NCI-H2107 (cell line): Measurements from ENCODE around the gene FCGBP.
"Not testable (repeated sequence)": the region's sequence is repeated elsewhere in the genome, so short reads cannot be mapped to it uniquely, and the experiment has no call there.

Source experiments
- DNase-seq: peaks from one replicate; lab custom pipeline; 2025; lab: John Stamatoyannopoulos, UW

Gene FCGBP

DNA sequence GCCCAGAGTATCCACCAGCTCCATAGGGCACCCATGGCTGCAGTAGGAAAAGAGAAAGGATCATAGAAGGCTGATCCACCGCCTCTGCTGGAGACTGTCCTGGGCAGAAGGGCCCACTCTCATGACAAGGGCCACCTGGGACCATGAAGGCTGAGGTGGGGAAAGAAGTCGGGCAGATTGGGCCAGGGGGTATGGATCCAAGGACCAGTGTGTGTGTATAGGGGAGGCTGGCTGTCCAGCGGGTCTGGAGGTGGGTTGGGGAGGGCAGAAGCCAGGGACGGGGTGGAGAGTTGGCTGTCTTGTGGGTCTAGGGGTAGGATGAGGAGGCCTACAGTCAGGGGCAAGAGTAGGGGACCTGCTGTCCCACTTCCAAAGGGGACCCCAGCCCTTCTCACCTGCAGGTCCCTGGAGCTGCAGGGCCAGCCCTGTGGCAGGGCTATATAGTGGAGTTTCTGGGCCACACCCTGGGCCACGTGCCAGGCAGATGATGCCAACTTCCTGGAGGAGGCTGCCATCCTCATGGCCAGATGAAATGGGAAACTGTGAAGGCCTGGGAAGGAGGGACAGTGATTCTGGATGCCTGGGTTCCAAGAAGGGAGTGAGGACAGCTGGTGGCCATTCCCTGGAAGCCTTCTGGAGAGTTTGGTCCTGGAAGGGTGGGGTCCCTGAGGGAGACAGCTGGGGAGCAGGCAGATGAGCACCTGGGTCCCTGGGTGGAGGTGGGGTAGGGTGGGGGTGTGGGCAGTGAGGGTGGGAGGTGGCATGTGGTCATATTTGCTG is at the start of gene FCGBP:
Gene FCGBP (minus strand): TSS at position 51 of the 780 bp plus-strand sequence.
- DNase-seq: no peak

DNA sequence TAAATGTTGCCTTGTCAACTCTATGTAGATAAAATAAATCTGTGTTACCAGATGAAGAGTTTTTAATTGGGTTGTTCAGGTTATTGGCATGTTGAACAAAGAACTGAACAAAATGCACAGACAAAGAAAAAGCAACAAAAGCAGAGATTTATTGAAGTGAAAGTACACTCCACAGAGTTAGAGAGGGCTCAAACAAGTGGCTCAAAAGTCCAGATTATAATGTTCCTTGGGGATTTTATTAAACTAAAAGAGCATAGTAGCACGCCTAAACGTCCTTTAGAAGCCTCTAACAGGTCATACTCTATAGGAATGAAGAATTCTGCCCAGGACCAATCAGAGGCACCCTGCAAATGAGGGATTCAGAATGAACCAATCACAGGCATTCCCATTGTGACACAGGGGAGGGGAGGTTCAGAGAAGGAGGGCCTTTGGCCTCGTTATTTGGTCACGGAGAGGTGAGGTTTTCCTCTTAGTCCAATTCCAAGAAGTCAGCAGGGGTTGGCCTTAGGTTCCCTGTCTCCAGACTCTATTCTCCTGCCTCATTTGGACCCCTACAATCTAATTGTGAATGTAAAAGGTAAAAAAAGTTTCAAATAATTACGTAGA is 49.4 kb upstream of the FCGBP start:
- no peak for DNase-seq

DNA sequence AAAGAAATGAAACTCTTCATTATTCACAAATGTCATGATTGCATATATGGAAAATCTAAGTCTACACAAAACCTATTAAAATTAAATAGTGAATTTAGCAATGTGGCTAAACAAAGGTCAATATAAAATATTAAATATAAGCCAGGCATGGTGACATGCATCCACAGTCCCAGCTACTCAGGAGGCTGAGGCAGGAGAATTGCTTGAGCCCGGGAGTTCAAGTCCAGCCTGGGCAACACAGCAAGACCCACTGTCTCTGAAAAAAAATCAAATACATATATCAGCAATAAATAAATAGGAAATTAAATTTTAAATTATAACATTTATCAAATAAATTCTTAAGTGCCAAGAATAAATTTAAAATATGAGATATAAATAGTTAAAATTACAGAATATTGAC is 48.4 kb upstream of the FCGBP start:
- DNase-seq: no peak

DNA sequence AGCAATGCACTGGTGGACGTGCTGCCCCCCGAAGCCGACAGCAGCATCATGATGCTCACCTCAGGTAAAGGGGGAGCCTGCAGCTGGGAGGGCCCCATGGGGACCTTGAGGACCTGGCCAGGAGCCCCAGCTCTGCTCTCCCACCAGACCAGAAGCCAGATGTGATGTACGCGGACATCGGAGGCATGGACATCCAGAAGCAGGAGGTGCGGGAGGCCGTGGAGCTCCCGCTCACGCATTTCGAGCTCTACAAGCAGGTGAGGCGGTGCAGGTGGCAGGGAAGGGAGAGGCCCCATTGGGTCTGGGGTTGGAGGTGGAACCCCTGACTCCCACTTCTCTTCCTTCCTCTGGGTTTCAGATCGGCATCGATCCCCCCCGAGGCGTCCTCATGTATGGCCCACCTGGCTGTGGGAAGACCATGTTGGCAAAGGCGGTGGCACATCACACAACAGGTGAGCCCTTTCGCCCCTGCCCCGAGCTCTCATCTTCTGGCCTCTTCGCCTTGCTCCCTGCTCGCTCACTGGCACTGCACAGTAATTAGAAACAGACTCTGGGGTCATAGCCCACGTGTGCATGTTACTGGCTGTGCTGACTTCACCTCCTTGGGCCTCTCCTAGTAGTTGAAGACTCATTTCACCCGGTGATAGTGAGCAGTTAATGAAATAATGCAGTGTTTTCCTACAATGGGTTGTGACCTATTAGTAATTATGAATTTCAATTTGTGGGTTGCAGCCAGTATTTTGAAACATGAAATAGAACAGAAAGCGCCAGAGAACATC is 40.1 kb upstream of the FCGBP start:
- no peak for DNase-seq

DNA sequence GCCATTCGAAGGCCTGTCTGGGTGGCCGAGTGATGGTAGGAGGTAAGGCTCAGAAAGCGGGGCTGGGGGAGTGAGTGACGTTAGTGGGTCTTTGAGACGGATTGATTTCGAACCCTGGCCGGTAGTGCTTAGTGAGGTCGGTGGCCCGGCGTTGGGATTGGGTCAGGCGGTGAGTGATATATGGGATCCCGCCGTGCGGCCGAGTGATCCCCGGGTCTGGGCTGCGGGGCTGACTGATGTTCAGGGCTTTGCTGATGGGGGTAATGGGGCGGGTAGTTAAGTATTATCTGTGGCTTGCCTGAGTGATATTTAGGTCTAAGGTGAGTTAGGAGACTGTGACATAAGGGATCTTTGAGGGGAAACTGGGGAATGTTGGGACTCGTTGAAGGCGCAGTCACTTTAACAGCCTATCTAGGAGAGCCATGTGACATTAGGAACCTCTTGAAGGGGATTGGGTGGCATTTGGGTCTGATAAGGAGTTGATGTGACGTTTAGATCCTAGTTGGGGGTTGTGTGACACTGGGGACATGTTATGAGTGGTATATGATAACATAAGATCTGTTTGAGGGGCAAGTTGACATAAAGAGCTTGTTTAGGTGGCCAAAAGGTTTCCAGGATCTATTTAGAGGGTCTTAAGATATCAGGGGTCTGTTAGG is 37.1 kb upstream of the FCGBP start:
- DNase-seq: no peak

DNA sequence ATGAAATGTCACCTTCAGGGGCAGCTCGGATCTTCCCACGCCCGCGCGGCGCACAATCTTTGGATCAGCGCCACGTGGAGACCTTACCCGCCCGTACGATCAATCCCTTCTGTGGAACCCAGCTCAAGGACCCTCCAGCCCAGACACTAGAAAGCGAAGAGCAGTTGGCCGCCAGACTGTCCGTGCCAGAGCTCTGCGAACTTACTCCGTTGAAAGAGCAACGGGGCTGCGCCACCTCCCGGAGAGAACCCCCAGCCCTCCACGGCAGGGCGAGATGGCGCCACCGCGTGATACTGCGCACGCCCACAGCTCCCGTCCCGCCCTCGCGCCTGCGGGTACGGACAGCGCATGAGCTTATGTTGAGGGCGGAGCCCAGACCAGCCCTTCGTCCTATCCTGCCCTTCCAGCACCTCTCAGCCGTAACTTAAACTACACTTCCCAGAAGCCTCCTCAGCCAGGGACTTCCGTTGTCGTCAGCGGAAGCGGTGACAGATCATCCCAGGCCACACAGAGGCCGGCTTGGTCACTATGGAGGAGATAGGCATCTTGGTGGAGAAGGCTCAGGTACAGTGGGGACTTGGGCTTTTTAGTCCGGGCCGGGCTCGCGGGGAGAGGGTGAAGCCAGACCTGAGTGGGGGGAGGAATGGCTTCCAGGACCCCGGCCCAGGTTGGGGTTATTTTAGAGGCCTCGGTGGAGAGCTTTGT is 36.4 kb upstream of the FCGBP start, which contains the start of gene PSMC4:
Gene PSMC4 (plus strand): TSS at position 491 of the 705 bp plus-strand sequence. CDS start 38 bp downstream, at position 529.
- peak; percentile 95 for DNase-seq

DNA sequence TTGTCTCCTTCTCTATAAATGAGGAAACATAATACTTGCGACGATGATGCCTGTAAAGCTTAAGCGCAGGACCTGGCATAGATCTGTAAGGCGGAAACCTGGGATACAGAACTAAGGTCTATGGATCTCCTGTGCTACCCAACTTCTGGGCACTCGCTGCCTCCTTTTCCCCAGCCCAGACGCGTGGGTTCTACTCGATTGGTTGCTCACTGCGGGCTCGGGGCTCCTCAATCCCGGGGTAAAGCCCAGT is 35.9 kb upstream of the FCGBP start:
- peak; percentile 22 for DNase-seq

DNA sequence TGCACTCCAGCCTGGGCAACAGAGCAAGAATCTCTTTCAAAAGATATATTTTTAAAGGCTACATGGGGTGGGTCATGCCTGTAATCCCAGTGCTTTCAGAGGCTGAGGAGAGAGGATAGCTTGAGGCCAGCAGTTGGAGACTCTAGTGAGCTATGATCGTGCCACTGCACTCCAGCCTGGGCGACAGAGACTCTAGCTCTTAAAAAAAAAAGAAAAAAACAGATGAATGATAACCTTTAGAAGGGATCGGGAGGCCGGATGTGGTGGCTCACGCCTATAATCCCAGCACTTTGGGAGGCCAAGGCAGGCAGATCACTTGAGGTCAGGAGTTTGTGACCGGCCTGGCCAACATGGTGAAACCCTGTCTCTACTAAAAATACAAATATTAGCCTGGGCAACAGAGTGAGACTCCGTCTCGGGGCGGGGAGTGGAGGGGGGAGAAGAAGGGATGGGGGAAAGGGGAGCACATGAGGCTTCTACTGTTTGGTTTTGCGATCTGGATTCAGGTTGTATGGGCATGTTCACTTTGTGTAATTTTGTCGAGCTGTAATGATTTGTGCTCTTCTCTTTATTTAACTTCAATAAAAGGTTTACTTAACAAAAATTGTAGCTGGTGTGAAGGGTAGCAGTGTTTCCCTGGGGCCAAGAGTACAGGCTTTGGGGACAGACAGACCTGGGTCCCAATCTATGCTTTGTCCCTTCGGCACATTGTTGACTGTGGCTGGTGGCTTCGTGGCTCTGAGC is 35.4 kb upstream of the FCGBP start:
- DNase-seq: no peak

DNA sequence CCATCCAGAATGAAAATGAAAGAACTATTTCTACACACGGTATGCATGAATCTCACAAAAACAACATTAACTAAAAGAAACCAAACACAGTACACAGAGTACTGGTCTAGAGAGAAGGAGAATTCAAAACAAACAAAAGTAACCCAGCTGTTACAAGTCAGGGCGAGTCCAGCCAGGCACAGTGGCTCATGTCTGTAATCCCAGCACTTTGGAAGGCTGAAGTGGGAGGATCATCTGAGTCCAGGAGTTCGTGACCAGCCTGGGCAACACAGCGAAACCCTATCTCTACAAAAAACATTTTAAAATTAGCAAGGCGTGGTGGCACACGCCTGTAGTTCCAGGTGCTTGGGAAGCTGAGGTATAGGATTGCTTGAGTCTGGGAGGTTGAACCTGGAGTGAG is 34.8 kb upstream of the FCGBP start:
- no peak for DNase-seq

DNA sequence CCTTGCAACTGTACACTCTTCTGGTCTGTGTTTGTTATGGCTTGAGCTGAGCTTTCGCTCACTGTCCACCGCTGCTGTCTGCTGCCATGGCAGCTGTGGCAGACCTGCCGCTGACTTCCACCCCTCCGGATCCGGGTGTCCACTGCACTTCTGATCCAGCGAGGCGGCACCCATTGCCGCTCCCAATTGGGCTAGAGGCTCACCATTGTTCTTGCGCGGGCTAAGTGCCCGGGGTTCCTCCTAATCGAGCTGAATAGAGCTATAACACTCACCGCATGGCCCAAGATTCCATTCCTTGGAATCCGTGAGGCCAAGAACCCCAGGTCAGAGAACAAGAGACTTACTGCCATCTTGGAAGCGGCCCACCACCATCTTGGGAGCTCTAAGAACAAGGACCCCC is 34.4 kb upstream of the FCGBP start:
- no peak for DNase-seq

DNA sequence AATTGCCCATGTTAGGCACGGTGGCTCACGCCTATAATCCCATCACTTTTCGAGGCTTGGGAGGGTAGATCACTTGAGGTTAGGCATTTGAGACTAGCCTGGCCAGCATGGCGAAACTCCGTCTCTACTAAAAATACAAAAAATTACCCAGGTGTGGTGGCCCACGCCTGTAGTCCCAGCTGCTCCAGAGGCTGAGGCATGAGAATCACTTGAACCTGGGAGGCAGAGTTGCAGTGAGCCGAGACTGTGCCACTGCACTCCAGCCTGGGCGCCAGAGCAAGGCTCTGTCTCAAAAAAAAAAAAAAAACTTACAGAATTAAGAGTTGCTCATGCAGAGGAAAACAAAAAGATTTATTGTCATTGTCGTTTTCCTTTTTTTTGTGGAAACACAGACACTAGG is 33.1 kb upstream of the FCGBP start:
- no peak for DNase-seq

DNA sequence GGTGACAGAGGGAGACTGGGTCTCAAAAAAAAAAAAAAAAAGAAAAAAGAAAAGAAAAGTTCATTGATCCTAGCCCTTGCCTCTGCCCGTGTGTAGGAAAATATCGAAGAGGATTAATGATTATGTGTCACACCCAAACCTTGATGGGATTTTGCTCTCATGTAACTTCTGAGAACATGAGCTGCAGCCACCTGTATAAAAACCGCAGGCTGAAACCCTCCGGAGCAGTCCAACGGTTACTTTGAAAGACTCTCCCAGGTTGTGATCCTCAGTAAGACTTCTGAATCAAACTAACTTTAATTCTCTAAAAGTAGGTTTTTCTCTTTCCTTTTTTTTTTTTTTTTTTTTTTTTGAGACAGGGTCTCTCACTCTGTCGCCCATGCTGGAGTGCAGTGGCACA is 32.2 kb upstream of the FCGBP start:
- no peak for DNase-seq

DNA sequence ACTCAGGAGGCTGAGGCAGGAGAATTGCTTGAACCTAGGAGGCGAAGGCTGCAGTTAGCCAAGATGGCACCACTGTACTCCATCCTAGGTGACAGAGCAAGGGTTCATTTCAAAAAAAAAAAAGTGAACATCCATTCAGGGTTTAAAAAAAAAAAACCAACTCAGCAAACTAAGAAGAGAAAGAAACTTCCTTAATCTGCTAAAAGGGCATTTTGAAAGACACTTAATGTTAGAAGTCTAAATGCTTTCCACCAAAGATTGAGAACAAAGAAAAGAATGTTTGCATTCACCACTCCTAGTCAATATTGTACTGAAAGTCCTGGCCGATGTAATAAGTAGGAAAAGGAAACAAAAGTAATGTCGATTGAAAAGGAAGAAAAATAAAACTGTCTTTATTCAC is 29.5 kb upstream of the FCGBP start:
- no peak for DNase-seq

DNA sequence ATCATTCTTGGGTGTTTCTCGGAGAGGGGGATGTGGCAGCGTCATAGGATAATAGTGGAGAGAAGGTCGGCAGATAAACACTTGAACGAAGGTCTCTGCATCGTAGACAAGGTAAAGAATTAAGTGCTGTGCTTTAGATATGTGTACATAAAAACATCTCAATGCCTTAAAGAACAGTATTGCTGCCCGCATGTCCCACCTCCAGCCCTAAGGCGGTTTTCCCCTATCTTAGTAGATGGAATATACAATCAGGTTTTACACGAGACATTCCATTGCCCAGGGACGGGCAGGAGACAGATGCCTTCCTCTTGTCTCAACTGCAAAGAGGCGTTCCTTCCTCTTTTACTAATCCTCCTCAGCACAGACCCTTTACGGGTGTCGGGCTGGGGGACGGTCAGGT is 25.0 kb upstream of the FCGBP start:
- DNase-seq: not testable (repeated sequence)

DNA sequence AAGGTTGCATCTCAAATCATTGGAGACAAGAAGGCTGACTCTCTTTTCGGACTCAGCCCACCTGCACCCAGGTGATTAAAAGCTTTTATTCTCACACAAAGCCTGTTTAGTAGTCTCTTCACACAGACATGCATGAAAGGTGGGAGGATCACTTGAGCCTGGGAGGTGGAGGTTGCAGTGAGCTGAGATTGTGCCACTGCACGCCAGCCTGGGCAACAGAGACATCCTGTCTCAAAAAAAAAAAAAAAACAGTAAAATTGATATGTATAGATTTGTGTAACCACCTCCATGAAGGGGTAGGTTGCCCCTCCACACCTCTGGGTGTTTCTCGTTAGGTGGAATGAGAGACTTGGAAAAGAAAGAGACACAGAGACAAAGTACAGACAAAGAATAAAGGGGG is 24.5 kb upstream of the FCGBP start:
- DNase-seq: not testable (repeated sequence)

DNA sequence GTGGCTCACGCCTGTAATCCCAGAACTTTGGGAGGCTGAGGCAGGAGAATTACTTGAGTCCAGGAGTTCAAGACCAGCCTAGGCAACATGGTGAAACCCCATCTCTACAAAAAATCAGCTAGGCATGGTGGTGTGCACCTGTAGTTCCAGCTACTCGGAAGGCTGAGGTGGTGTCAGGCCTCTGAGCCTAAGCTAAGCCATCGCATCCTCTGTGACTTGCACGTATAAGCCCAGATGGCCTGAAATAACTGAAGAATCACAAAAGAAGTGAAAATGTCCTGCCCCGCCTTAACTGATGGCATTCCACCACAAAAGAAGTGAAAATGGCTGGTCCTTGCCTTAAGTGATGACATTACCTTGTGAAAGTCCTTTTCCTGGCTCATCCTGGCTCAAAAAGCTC is 23.5 kb upstream of the FCGBP start:
- DNase-seq: not testable (repeated sequence)

DNA sequence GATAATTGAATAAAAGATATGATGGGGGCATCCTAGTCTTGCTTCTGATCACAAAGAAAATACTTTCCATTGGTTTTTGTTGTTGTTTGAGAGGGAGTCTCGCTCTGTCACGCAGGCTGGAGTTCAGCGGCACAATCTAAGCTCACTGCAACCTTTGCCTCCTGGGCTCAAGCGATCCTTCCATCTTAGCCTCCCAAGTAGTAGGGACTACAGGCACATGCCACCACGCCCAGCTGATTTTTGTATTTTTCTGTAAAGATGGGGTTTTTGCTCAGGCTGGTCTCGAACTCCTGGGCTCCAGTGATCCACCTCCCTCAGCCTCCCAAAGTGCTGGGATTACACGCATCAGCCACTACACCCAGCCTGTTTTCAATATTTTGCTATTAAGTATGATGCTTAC is 19.5 kb upstream of the FCGBP start:
- DNase-seq: no peak

DNA sequence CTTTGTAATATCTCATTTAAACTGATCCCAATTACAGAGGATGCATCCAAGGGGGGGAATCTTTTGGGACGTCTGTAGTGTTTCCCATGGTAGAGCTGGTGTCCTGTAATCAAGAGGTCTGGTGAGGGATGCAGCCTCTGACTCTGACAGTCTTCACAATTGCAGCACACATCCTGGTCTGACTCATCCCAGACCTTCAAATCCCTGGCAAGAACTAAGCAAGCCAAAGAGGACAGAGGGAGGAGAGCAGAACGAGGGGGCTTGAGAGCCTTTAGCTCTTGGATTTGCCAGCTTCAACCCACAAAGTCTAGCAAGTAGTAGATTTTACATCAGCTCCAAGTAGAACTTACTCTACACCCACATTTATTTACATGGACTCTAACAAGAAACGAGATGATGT is 17.3 kb upstream of the FCGBP start:
- DNase-seq: no peak

DNA sequence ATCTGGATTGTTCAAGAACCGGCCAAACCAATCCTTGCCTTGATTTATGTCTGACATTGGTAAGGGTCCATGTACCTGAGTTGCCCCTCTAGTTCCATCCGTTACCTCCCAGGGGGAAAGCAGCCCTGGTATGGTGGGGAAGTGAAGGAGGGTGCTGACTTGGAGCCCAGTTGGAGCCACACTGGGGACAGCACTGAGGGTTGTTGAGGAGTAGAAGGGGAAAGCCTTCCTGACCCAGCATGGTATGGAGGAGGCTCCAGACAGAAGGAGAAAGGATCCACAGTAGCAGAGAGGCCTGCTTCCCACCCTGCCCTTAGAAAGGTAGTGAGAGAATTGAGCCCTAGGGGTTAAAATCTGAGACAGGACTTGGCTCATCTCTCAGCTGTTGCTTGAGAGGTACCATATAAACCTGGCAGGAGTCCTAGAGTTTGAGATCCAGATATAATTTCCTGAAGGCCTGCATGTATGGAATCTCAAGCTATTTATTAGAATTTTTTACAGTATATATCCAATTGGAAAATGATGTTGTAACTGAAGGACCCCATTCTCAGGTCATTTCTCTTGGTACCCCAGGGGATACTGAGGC is 16.7 kb upstream of the FCGBP start:
- no peak for DNase-seq

DNA sequence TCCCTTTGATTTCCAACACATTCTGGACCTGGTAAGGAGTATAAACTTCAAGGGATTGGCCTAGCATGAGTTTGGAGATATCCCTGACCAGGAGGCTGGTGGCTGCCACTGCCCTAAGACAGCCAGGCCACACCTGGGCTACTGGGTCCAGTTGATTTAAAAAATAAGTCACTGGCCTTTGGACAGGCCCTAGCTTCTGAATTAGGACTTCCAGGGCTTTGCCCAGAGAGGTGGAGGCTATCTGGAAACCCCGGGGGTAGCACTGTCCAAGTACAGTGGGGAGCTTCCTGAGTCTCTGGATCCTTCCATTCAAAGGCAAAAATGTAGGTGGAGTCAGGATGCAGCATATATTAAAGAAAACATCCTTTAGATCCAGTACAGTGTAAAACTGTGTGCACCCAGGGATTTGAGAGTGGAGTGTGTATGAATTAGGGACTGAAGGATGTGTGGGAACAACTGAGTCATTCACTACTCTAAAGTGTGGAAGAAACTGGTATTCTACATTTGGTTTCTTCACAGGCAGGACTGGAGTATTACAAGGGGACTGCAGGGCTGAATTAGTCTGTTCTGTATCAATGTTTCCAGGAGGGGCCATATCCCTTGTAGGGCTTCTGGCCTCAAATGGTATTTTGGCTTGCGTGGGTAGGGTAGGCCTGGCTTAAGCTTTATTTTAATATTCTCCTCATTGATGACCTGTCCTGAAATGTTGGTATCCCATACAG is 14.8 kb upstream of the FCGBP start:
- no peak for DNase-seq
